Large intestine (tissue), 3 donors: ENCODE data around the gene GPLD1. TPM values are rescaled to one million over a fixed set of nuclear protein-coding genes. Genes with fewer than 3 reads are reported as not detected.

ENCODE experiments used
- DNase-seq, 2 donors: peaks; one replicate each; pipeline versions ENCODE4 v3.0.0 to v3.0.0-alpha.2; 2013
- H3K27ac ChIP-seq: one replicate; pipeline ENCODE4 v1.5.1; 2013; ENCODE audit warnings: low read length
- H3K27me3 ChIP-seq: 2 replicates; pipeline ENCODE4 v1.6.1; 2013; ENCODE audit warnings: low read length; ENCODE audit not compliant: control insufficient read depth, insufficient read depth
- H3K36me3 ChIP-seq: 2 replicates; pipeline ENCODE4 v1.6.1; 2013; ENCODE audit warnings: low read length; ENCODE audit not compliant: control insufficient read depth, insufficient read depth
- H3K4me1 ChIP-seq: one replicate; pipeline ENCODE4 v1.6.1; 2013; ENCODE audit warnings: low read length; ENCODE audit not compliant: control insufficient read depth, insufficient read depth
- H3K4me3 ChIP-seq: one replicate; pipeline ENCODE4 v1.5.1; 2013; ENCODE audit warnings: low read length
- H3K9me3 ChIP-seq: one replicate; pipeline ENCODE4 v1.6.1; 2013; ENCODE audit warnings: mild to moderate bottlenecking, low read depth, low read length, moderate library complexity; ENCODE audit not compliant: control insufficient read depth
- WGBS: methylation state at CpG from one replicate; pipeline ENCODE4 v1.1.5; 2013; ENCODE audit warnings: low lambda C conversion rate; ENCODE audit not compliant: insufficient coverage; 5-methylcytosine and 5-hydroxymethylcytosine counted together
- polyA plus RNA-seq: library from polyadenylated mRNA; unstranded; fragments of 120-200 nt; gene quantifications from one replicate; pipeline ENCODE4 v1.2.1, GENCODE V29; 2013

The GPLD1 gene
- polyA plus RNA-seq, 1 donor, result 2.2 TPM

GRCh38 chr6:24501374-24501773 lies 12.0 kb upstream of the GPLD1 start:
- no peak overlapping the region for H3K27ac ChIP-seq
- WGBS, result 89% methylated on average over 1 of the region's 2 CpGs
- no peak for DNase-seq
- no peaks in the 10 kb centered on the region for H3K9me3 ChIP-seq
- no peaks in the 10 kb centered on the region for H3K27me3 ChIP-seq
- H3K4me1 ChIP-seq, result peaks cover 10% of the 10 kb centered on the region
- no peak overlapping the region for H3K4me3 ChIP-seq
- peaks cover 16% of the 10 kb centered on the region for H3K36me3 ChIP-seq

- peaks cover 14% of the 10 kb centered on the region for H3K4me1 ChIP-seq
- peaks cover 14% of the 10 kb centered on the region for H3K36me3 ChIP-seq
- no peaks in the 10 kb centered on the region for H3K9me3 ChIP-seq
- H3K4me3 ChIP-seq, result no peak overlapping the region
- 94% methylated on average over 2 of the region's 3 CpGs for WGBS
- H3K27me3 ChIP-seq, result no peaks in the 10 kb centered on the region
- no peak overlapping the region for H3K27ac ChIP-seq
- no peak for DNase-seq
Measured at GRCh38 chr6:24500683-24501082, 11.3 kb upstream of the GPLD1 start.

DNA sequence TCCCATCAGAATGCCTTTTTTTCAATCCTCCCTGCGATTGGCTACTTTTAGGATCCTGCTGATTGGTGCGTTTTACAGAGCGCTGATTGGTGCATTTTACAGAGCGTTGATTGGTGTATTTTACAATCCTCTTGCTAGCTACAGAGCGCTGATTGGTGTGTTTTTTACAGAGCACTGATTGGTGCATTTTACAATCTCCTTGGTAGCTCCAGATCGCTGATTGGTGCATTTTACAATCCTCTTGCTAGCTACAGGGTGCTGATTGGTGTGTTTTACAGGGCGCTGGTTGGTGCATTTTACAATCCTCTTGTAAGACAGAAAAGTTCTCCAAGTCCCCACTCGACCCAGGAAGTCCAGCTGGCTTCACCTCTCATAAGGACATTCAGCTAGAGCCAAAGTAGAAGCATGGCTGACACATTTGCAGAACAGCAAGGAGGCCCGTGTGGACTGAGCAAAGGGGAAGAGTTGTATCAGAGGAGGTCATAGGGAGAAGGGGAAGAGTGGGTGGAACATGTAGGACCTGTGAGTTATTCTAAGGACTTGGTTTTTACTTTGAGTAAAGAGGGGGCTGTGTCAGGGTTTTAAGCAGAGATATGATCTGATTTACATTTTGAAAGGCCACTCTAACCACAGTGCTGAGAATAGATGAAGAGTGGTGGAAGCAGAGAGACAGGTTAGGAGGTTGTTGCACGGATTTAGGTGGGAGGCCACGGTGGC lies 8.0 kb upstream of the GPLD1 start:
- Histone ChIP-seq H3K36me3 (peaks cover 5% of the 10 kb centered on the region), H3K27me3 (no peaks in the 10 kb centered on the region), H3K4me3 (no peak overlapping the region), H3K27ac (no peak overlapping the region), H3K4me1 (peaks cover 12% of the 10 kb centered on the region), H3K9me3 (no peaks in the 10 kb centered on the region)
- WGBS, result no CpG with 5 or more reads among the region's 11 CpGs
- no peak for DNase-seq

- Histone ChIP-seq H3K27me3 (no peaks in the 10 kb centered on the region), H3K27ac (peak within 1 kb of the TSS; percentile 62), H3K36me3 (peaks cover 5% of the 10 kb centered on the region), H3K4me3 (peak within 1 kb of the TSS; percentile 64), H3K4me1 (peaks cover 8% of the 10 kb centered on the region), H3K9me3 (no peaks in the 10 kb centered on the region)
- no CpG with 5 or more reads among the region's 93 CpGs for WGBS
- peak; percentile 68 to 90 for DNase-seq
Measured at GRCh38 chr6:24494821-24495795, 5.7 kb upstream of the GPLD1 start, which contains the start of gene ALDH5A1. ALDH5A1 (plus strand) TSS chr6:24494969; CDS start chr6:24494997, 28 bp downstream.

DNA sequence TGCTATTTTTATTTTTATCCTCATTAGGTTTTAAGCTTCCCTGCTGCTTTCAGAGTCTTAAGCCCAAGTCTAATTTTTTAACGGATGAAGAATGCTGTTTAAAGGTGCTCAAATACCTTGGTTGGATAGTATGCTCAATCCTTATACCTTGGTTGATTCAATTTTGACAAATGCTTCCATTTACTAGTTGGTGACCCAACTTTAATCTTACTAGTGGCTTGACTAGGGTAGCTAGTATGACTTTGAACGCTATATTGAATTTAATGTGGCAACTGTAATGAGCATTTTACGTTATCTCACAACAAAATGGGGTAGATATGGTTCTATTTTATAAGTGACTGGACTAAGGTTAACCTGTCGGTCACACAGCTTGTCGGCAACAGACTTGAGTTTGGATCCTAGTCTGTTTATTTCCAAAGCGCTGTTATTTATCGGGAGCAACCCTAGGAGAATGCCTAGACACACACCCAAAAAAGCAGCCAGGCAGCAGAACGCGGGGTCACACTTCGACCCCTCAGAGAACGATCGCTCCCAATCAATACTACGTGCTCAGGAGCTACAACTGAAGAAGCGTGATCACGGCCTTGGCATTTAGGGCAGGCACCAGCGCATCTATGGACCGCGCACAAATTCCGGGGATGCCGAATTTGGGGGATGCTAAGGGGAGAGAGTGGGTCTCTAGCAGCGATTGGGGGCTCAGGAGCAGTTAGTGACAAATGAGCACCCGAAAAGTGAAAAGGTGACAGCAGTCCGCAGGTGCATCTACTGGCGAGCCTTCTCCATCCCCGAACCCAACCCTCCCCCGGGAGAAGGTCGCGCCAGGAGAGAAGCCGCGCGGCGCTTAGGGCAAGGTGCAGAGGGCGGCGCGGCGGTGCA lies 4.8 kb upstream of the GPLD1 start:
- no peaks in the 10 kb centered on the region for H3K27me3 ChIP-seq
- peaks cover 8% of the 10 kb centered on the region for H3K4me1 ChIP-seq
- no peaks in the 10 kb centered on the region for H3K9me3 ChIP-seq
- peak overlapping the region; percentile 64 for H3K4me3 ChIP-seq
- WGBS, result no CpG with 5 or more reads among the region's 36 CpGs
- DNase-seq, result peak in 1 of 2 donors; percentile 10
- peaks cover 5% of the 10 kb centered on the region for H3K36me3 ChIP-seq
- peak overlapping the region; percentile 55 for H3K27ac ChIP-seq

- peak in 1 of 2 donors; percentile 12 for DNase-seq
- Histone ChIP-seq H3K36me3 (peaks cover 4% of the 10 kb centered on the region), H3K4me3 (no peak overlapping the region), H3K9me3 (no peaks in the 10 kb centered on the region), H3K4me1 (peaks cover 8% of the 10 kb centered on the region), H3K27ac (no peak overlapping the region), H3K27me3 (no peaks in the 10 kb centered on the region)
- 100% methylated on average over 1 of the region's 3 CpGs for WGBS
Measured at GRCh38 chr6:24492475-24492874, 3.1 kb upstream of the GPLD1 start.

DNA sequence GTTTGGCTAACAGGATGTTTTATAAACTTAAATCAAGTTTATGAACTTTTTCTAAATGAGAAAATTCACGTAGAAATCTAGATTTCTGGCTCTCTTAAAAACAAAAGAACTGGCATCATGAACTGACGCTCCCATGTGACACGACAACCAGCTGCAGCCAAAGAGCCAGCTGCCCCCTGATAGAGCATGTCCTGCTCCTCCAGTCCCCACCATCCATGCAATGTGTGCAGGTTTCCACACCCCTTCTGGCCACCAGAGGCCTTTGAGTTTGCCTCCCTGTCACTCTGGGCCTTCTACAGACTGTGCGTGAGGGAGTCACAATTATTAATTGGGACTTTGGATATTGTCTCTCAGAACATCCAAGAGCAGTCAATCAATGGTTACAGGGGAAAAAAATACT lies 1.6 kb upstream of the GPLD1 start:
- Histone ChIP-seq H3K36me3 (no peaks in the 10 kb centered on the region), H3K4me3 (no peak overlapping the region), H3K27me3 (no peaks in the 10 kb centered on the region), H3K4me1 (peaks cover 3% of the 10 kb centered on the region), H3K9me3 (no peaks in the 10 kb centered on the region), H3K27ac (no peak overlapping the region)
- 100% methylated on average over 1 of the region's 4 CpGs for WGBS
- DNase-seq, result no peak

- Histone ChIP-seq H3K9me3 (no peaks in the 10 kb centered on the region), H3K4me3 (no peak overlapping the region), H3K4me1 (peaks cover 3% of the 10 kb centered on the region), H3K27ac (no peak overlapping the region), H3K36me3 (no peaks in the 10 kb centered on the region), H3K27me3 (no peaks in the 10 kb centered on the region)
- DNase-seq, result peak in 1 of 2 donors; percentile 11
- no CpG with 5 or more reads among the region's 2 CpGs for WGBS
Measured at GRCh38 chr6:24489881-24490280, 503 bp upstream of the GPLD1 start.

- WGBS, result 100% methylated on average over 2 of the region's 4 CpGs
- H3K27me3 ChIP-seq, result no peaks in the 10 kb centered on the region
- no peaks in the 10 kb centered on the region for H3K4me1 ChIP-seq
- no peaks in the 10 kb centered on the region for H3K36me3 ChIP-seq
- no peak overlapping the region for H3K27ac ChIP-seq
- DNase-seq, result no peak
- H3K9me3 ChIP-seq, result no peaks in the 10 kb centered on the region
- no peak overlapping the region for H3K4me3 ChIP-seq
Measured at GRCh38 chr6:24486065-24486464, 3.3 kb downstream of the GPLD1 start.
